Mammary epithelial cell (primary cell): ENCODE results near the gene SIX4.

Source experiments
- CTCF ChIP-seq, 2 donors: IDR thresholded peaks in 1 of 2; conservative IDR thresholded peaks in 1 of 2; 2 replicates each; pipeline ENCODE4 v1.5.1; 2011 to 2012; ENCODE audit warnings: inconsistent platforms in 2 of 2, low read length in 2 of 2, mild to moderate bottlenecking in 2 of 2, control low read depth in 1 of 2, low read depth in 1 of 2; ENCODE audit not compliant: insufficient read depth in 1 of 2; ENCODE audit errors: extremely low read depth in 1 of 2
- EZH2 ChIP-seq: IDR thresholded peaks from 2 replicates; pipeline ENCODE4 v1.6.1; 2012; ENCODE audit warnings: low read length, inconsistent platforms, borderline replicate concordance

- TF ChIP-seq CTCF (conservative IDR thresholded peaks at IDR 0.05 in 1 of 2, IDR thresholded peaks at IDR 0.05 in 1 of 2; ENCODE audit: extremely low read depth in 1 of 2, insufficient read depth in 1 of 2, low read depth in 1 of 2, low read length in 2 of 2) (no peak), EZH2 (no peak)
Measured at GRCh38 chr14:60723116-60723906, 840 bp downstream of the SIX4 start.
